Adrenal gland (tissue), 12 donors: ENCODE data around the gene PDS5A. TPM values are rescaled to one million over a fixed set of nuclear protein-coding genes. Genes with fewer than 3 reads are reported as not detected.

Source experiments
- DNase-seq, 7 donors: peaks; one replicate each; pipeline ENCODE4 v3.0.0-alpha.2; 2019 to 2020
- H3K27ac ChIP-seq, 5 donors: fragments of 200-600 bp; sonication (generic) in 4 of 5; 1 replicate in 3 of 5; 2 replicates in 2 of 5; pipeline versions ENCODE4 v1.5.1 to v1.8.0; 2016 to 2020; ENCODE audit warnings: mild to moderate bottlenecking in 1 of 5
- H3K27me3 ChIP-seq: fragments of 200-600 bp; 2 replicates; pipeline ENCODE4 v1.8.0; 2021
- H3K36me3 ChIP-seq, 2 donors: fragments of 200-600 bp; replicated peaks in 1 of 2; 1 replicate in 1 of 2; 2 replicates in 1 of 2; pipeline versions ENCODE4 v1.5.1 to v1.8.0; 2018 to 2022
- H3K4me1 ChIP-seq, 2 donors: fragments of 200-600 bp; replicated peaks in 1 of 2; 1 replicate in 1 of 2; 2 replicates in 1 of 2; pipeline versions ENCODE4 v1.5.1 to v1.8.0; 2018 to 2021
- H3K4me3 ChIP-seq, 4 donors: fragments of 200-600 bp; sonication (generic) in 3 of 4; one replicate each; pipeline ENCODE4 v1.5.1; 2016 to 2018
- H3K9me3 ChIP-seq, 3 donors: fragments of 200-600 bp; sonication (generic) in 1 of 3; replicated peaks in 1 of 3; 1 replicate in 2 of 3; 2 replicates in 1 of 3; pipeline versions ENCODE4 v1.5.1 to v1.8.0; 2016 to 2021
- POLR2A ChIP-seq, 2 donors: fragments of 450-650 bp; IDR thresholded peaks; one replicate each; pipeline ENCODE4 v1.6.1; 2017; ENCODE audit warnings: antibody characterized with exemption in 2 of 2, mild to moderate bottlenecking in 2 of 2, moderate library complexity in 1 of 2
- WGBS, 4 donors: extraction: QIAGEN DNeasy Blood & Tissue Kit in 2 of 4; methylation state at CpG; one replicate each; pipeline versions ENCODE4 v1.1.5 to v1.1.7; 2013 to 2017; 5-methylcytosine and 5-hydroxymethylcytosine counted together
- intact Hi-C, 2 donors: fragments of 100-400 bp; cut with DNase I; formaldehyde crosslinking; loops; one replicate each; pipeline versions ENCODE4 v1.14.1 to v1.15.0; 2022 to 2023
- polyA plus RNA-seq, 3 donors: library from polyadenylated mRNA; stranded (reverse); fragments of 200-250 nt in 2 of 3; fragments of 350-450 nt in 1 of 3; fragmentation: Illumina TruSeq in 1 of 3; extraction: RNeasy Lipid Tissue Mini Kit (QIAGEN cat#74804) in 1 of 3; gene quantifications; one replicate each; pipeline ENCODE4 v1.2.3, GENCODE V29; 2013 to 2014
- total RNA-seq, 9 donors: library from RNA; depleted of rRNA in 4 of 9; stranded (reverse); fragments of >200 nt in 4 of 9; fragments of 120-200 nt in 1 of 9; fragmentation: NEBNext Ultra II Directional in 1 of 9; extraction: Animal tissue kit (Norgen Biotek cat#: 25700) in 1 of 9; gene quantifications; one replicate each; pipeline versions ENCODE4 v1.1.0 to v1.2.4, GENCODE V29; 2013 to 2023
- TF ChIP-seq, protein P1 (sequence below), 6 experiments: fragments of 450-650 bp in 4 of 6; fragments of 200-600 bp in 2 of 6; sonication (generic) in 1 of 6; IDR thresholded peaks; 1 replicate in 5 of 6; 2 replicates in 1 of 6; pipeline versions ENCODE4 v1.5.1 to v1.8.0; 2016 to 2021; ENCODE audit warnings: antibody characterized with exemption in 6 of 6, mild to moderate bottlenecking in 2 of 6, moderate library complexity in 1 of 6
- donor health status: healthy with polysubstance abuse.
- donor health status: Bipolar disorder and iron deficiency.
- donor health status: DM: yes; HTN: yes; CAD: no.
- donor health status: DM: no; HTN: no; CAD: no.
- donor health status: DM: no; HTN: no; CAD: no.
- donor health status: DM: yes; HTN: yes; CAD: no.

Gene PDS5A
- total and polyA plus RNA-seq, 12 donors: 16.2 to 63.2 (median 45.5) TPM

DNA sequence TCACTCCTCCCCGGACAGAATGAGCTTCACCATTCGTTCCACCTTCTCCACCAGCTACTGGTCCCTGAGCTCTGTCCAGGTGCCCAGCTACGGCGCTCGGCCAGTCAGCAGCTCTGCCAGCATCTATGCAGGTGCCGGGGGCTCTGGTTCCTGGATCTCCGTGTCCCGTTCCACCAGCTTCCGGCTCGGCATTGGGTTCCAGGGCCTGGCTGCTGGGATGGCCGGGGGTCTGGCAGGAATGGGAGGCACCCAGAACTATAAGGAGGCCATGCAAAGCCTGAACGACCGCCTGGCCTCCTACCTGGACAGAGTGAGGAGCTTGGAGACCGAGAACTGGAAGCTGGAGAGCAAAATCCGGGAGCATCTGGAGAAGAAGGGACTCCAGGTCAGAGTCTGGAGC, 42.5 kb upstream of the PDS5A start:
- TF ChIP-seq, protein P1, sequence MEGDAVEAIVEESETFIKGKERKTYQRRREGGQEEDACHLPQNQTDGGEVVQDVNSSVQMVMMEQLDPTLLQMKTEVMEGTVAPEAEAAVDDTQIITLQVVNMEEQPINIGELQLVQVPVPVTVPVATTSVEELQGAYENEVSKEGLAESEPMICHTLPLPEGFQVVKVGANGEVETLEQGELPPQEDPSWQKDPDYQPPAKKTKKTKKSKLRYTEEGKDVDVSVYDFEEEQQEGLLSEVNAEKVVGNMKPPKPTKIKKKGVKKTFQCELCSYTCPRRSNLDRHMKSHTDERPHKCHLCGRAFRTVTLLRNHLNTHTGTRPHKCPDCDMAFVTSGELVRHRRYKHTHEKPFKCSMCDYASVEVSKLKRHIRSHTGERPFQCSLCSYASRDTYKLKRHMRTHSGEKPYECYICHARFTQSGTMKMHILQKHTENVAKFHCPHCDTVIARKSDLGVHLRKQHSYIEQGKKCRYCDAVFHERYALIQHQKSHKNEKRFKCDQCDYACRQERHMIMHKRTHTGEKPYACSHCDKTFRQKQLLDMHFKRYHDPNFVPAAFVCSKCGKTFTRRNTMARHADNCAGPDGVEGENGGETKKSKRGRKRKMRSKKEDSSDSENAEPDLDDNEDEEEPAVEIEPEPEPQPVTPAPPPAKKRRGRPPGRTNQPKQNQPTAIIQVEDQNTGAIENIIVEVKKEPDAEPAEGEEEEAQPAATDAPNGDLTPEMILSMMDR (IDR thresholded peaks at IDR 0.05): no peak
- no peak for TF ChIP-seq POLR2A (IDR thresholded peaks at IDR 0.05)
- Histone ChIP-seq H3K4me1 (no peaks in the 10 kb centered on the region), H3K36me3 (no peaks in the 10 kb centered on the region), H3K27ac (no peak overlapping the region), H3K27me3 (no peaks in the 10 kb centered on the region), H3K9me3 (no peaks in the 10 kb centered on the region), H3K4me3 (no peak overlapping the region)
- DNase-seq: no peak
- 88 to 94% (median 91%) methylated on average over 13 to 15 of the region's 15 CpGs for WGBS, 4 donors
- intact Hi-C loops: no loop called here

DNA sequence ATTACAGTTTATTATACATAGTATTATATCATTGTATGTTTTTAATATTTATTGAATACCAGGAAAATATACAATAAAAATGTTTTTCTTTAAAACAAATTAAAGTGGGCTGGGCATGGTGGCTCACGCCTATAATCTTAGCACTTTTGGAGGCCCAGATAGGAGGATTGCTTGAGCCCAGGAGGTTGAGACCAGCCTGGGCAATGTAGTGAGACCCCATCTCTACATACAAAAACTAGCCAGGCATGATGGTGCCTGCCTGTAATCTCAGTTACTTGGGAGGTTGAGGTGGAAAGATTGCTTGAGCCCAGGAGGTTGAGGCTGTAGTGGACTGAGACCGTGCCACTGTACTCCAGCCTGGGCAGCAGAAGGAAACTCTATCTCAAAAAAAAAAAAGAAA, 38.3 kb upstream of the PDS5A start:
- H3K36me3 ChIP-seq: no peaks in the 10 kb centered on the region
- no peaks in the 10 kb centered on the region for H3K4me1 ChIP-seq
- H3K9me3 ChIP-seq: no peaks in the 10 kb centered on the region
- no peak for DNase-seq
- no peak for TF ChIP-seq POLR2A (IDR thresholded peaks at IDR 0.05)
- TF ChIP-seq, protein P1 (IDR thresholded peaks at IDR 0.05): no peak
- no peak overlapping the region for H3K27ac ChIP-seq
- 76 to 93% (median 88%) methylated on average over 2 of the region's 2 CpGs for WGBS, 4 donors
- no peak overlapping the region for H3K4me3 ChIP-seq
- intact Hi-C loops: no loop called here
- no peaks in the 10 kb centered on the region for H3K27me3 ChIP-seq

DNA sequence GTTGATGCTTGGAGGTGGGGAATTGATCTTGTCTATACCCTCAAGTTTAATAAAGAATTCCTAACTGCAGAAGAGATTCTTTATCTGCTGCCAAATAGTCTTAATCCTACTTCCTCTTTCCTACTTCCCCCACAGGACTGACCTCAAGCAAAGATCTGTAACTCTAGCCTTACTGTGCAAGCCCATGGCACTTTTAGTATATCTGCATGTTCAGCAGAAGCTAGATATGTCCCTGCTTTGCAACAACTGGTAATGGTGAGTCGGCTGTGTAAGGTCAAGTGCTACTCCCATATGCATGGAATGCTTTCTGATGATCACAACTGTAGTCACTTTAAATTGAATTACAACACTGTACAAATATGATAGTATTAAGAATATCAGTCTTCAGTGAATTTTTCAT, 26.3 kb upstream of the PDS5A start:
- Histone ChIP-seq H3K27me3 (no peaks in the 10 kb centered on the region), H3K4me1 (no peaks in the 10 kb centered on the region), H3K4me3 (no peak overlapping the region), H3K36me3 (no peaks in the 10 kb centered on the region), H3K9me3 (no peaks in the 10 kb centered on the region), H3K27ac (no peak overlapping the region)
- no peak for TF ChIP-seq POLR2A (IDR thresholded peaks at IDR 0.05)
- TF ChIP-seq, protein P1 (IDR thresholded peaks at IDR 0.05): no peak
- peak in 2 of 7 donors; percentile 10 to 39 for DNase-seq
- intact Hi-C loops: no loop called here
- WGBS, 4 donors: 42 to 58% (median 48%) methylated on average over 1 of the region's 1 CpG

DNA sequence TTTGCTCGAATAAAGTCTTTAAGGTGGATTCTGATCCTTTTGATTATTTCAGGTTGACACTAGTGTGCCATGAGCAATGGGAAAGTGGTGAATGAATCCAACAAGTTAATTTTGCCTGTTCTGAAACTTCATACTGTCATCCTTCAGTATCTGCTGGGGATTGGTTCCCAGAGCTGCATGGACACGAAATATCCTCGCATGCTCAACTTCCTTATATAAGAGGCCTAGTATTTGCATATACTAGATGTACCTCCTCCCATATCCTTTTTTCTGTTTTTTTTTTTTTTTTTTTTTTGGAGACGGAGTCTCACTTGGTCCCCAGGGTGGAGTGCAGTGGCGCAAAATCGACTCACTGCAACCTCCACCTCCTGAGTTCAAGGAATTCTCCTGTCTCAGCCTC, 23.0 kb upstream of the PDS5A start:
- no peak for DNase-seq
- Histone ChIP-seq H3K9me3 (no peaks in the 10 kb centered on the region), H3K4me1 (no peaks in the 10 kb centered on the region), H3K27me3 (no peaks in the 10 kb centered on the region), H3K27ac (no peak overlapping the region), H3K4me3 (no peak overlapping the region), H3K36me3 (no peaks in the 10 kb centered on the region)
- intact Hi-C loops: no loop called here
- WGBS, 4 donors: 78 to 87% (median 84%) methylated on average over 6 of the region's 6 CpGs
- TF ChIP-seq, protein P1 (IDR thresholded peaks at IDR 0.05): no peak
- TF ChIP-seq POLR2A (IDR thresholded peaks at IDR 0.05): no peak
